ENCODE results near the gene HTT. TPM values are rescaled to one million over a fixed set of nuclear protein-coding genes. Genes with fewer than 3 reads are reported as not detected.

The HTT gene
- total RNA-seq, 2 donors from 2014 or later = 104 to 109 TPM

DNA sequence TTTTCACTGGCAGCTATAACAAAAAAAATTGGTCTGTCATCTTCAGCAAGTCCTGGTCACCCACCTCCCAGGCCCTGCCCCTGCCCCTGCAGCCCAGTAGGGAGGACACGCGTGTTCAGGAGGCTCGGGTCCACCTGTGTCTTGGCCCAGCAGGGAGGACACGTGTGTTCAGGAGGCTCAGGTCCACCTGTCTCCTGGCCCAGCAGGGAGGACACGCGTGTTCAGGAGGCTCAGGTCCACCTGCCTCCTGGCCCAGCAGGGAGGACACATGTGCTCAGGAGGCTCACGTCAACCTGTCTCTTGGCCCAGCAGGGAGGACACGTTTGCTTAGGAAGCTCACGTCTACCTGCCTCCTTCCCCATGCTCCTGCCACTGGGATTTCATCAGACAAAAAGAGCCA, 45.0 kb upstream of the HTT start:
- H3K4me1 Mint-ChIP-seq = no peaks in the 10 kb centered on the region

DNA sequence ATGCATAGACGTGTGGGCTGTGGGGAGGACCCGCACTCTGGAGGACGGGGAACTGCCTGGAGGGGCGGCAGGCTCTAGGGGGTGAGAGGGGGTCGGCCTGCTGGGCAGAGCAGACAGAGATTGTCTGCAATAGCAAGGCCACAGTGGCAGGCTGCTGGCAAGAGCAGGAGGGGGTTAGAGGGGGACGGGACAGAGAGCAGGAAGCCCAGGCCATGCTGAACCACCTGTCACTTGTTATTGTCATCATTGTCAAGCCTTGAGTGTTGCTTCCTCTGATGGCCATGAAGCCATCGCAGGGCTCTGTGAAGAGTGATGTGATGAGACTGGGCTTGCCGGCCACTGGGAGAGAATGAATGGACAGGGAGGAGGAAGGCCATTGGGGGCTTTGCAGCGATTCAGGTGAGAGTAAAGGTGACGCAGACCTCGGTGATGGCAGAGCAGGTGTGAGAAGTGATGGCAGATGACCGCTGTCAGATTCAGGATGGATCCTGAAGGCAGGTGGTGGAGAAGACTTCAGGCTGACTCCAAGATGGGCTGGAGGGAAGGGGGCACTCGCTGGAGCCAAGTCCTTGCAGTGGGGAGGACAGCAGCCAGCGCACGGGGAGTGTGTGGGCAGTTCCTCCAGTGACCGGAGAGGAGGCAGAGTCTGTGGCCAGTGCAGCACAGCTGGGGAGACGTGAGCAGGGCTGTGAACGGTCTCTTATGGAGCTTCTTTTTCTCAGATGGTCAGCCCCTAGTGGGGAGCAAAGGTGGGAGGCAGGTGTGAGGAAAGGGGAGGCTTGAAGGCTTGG, 43.7 kb upstream of the HTT start:
- no peaks in the 10 kb centered on the region for H3K4me1 Mint-ChIP-seq
- H3K27ac Mint-ChIP-seq = no peak overlapping the region
- Histone ChIP-seq H3K4me1 (ENCODE audit: control insufficient read depth, insufficient read depth, low read length) (no peaks in the 10 kb centered on the region), H3K9ac (ENCODE audit: extremely low read depth, low read length, poor library complexity, severe bottlenecking) (no peak overlapping the region), H3K27ac (ENCODE audit: low read depth, low read length) (no peak overlapping the region), H3K4me3 (ENCODE audit: low read length) (no peak overlapping the region), H3K36me3 (ENCODE audit: control insufficient read depth, insufficient read depth, low read length) (no peaks in the 10 kb centered on the region), H3K9me3 (ENCODE audit: control insufficient read depth, low read length) (no peaks in the 10 kb centered on the region), H3K27me3 (ENCODE audit: control insufficient read depth, insufficient read depth, low read length, poor library complexity, severe bottlenecking) (no peaks in the 10 kb centered on the region)
- no peaks in the 10 kb centered on the region for H3K9me3 Mint-ChIP-seq
- WGBS, 2 experiments (ENCODE audit: insufficient coverage in 1 of 2, insufficient read length in 1 of 2) = 83 to 89% methylated on average over 14 to 18 of the region's 18 CpGs
- H3K4me3 Mint-ChIP-seq = no peak overlapping the region
- TF ChIP-seq CTCF (conservative IDR thresholded peaks at IDR 0.05) = no peak
- no peak for DNase-seq
- H3K36me3 Mint-ChIP-seq (ENCODE audit: low read depth) = no peaks in the 10 kb centered on the region
- H3K27me3 Mint-ChIP-seq (ENCODE audit: insufficient read depth) = no peaks in the 10 kb centered on the region

More for the DNA sequence above, 45.0 kb upstream of the HTT start:
- H3K27me3 ChIP-seq (ENCODE audit: control insufficient read depth, insufficient read depth, low read length, poor library complexity, severe bottlenecking) = no peaks in the 10 kb centered on the region
- DNase-seq = no peak
- no peaks in the 10 kb centered on the region for H3K9me3 Mint-ChIP-seq
- no peaks in the 10 kb centered on the region for H3K36me3 Mint-ChIP-seq (ENCODE audit: low read depth)
- H3K27ac Mint-ChIP-seq = no peak overlapping the region
- H3K9ac ChIP-seq (ENCODE audit: extremely low read depth, low read length, poor library complexity, severe bottlenecking) = no peak overlapping the region
- H3K36me3 ChIP-seq (ENCODE audit: control insufficient read depth, insufficient read depth, low read length) = no peaks in the 10 kb centered on the region
- H3K4me3 ChIP-seq (ENCODE audit: low read length) = no peak overlapping the region
- no peaks in the 10 kb centered on the region for H3K9me3 ChIP-seq (ENCODE audit: control insufficient read depth, low read length)
- no peak overlapping the region for H3K4me3 Mint-ChIP-seq
- TF ChIP-seq CTCF (conservative IDR thresholded peaks at IDR 0.05) = no peak
- WGBS, 2 experiments (ENCODE audit: insufficient coverage in 1 of 2, insufficient read length in 1 of 2) = 97 to 99% methylated on average over 8 to 9 of the region's 9 CpGs
- no peaks in the 10 kb centered on the region for H3K4me1 ChIP-seq (ENCODE audit: control insufficient read depth, insufficient read depth, low read length)
- no peaks in the 10 kb centered on the region for H3K27me3 Mint-ChIP-seq (ENCODE audit: insufficient read depth)
- H3K27ac ChIP-seq (ENCODE audit: low read depth, low read length) = no peak overlapping the region

DNA sequence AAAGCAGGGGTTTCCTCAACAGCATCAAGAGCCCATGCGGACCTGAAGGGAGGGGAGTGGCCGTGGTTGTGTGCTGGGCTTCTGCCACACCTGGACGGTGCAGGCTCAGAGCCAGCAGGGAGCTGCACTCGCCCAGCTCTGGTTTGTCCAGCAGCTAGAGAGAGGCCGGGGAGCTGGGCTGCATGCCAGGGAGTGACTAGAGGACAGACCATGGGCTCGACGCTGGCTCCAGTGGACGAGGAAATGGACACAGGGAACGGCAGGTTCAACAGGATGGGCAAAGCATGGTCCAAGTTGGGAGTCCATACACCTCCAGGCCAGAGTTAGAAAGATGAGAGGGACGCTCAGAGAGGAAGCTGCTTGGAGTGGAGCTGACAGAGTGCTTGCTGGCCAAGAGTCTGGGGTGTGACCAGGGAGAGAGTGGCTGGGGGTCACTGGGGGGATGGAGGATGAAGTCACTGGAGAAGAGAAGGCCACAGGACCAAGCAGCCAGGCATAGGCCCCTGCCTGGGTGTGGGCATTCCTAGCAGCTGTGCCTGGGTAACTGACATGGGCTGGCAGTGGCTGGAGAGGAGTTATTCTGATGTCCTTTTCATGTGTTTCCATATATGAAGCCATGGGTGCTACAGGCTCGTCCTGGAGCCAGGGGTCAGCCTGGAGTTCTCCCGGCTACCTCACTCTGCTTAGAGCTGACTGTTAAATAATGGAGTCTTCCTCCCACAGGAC, 43.0 kb upstream of the HTT start:
- H3K4me3 ChIP-seq (ENCODE audit: low read length) = no peak overlapping the region
- H3K9me3 Mint-ChIP-seq = no peaks in the 10 kb centered on the region
- no peaks in the 10 kb centered on the region for H3K4me1 ChIP-seq (ENCODE audit: control insufficient read depth, insufficient read depth, low read length)
- H3K9me3 ChIP-seq (ENCODE audit: control insufficient read depth, low read length) = no peaks in the 10 kb centered on the region
- TF ChIP-seq CTCF (conservative IDR thresholded peaks at IDR 0.05) = no peak
- no peaks in the 10 kb centered on the region for H3K27me3 ChIP-seq (ENCODE audit: control insufficient read depth, insufficient read depth, low read length, poor library complexity, severe bottlenecking)
- no peak overlapping the region for H3K4me3 Mint-ChIP-seq
- no peak for DNase-seq
- H3K9ac ChIP-seq (ENCODE audit: extremely low read depth, low read length, poor library complexity, severe bottlenecking) = no peak overlapping the region
- no peak overlapping the region for H3K27ac ChIP-seq (ENCODE audit: low read depth, low read length)
- H3K4me1 Mint-ChIP-seq = no peaks in the 10 kb centered on the region
- WGBS, 2 experiments (ENCODE audit: insufficient coverage in 1 of 2, insufficient read length in 1 of 2) = 90 to 91% methylated on average over 10 to 12 of the region's 12 CpGs
- no peaks in the 10 kb centered on the region for H3K36me3 ChIP-seq (ENCODE audit: control insufficient read depth, insufficient read depth, low read length)
- no peaks in the 10 kb centered on the region for H3K27me3 Mint-ChIP-seq (ENCODE audit: insufficient read depth)
- no peaks in the 10 kb centered on the region for H3K36me3 Mint-ChIP-seq (ENCODE audit: low read depth)
- H3K27ac Mint-ChIP-seq = no peak overlapping the region
